Chondrocyte (in vitro differentiated cells): ENCODE results near the gene ATXN7L1. TPM values are rescaled to one million over a fixed set of nuclear protein-coding genes. Genes with fewer than 3 reads are reported as not detected.

Experiments
- DNase-seq: peaks from one replicate; pipeline ENCODE4 v3.0.0; 2021; ENCODE audit warnings: mixed read lengths, low spot score
- H3K27ac Mint-ChIP-seq: one replicate; pipeline ENCODE4 v1.8.0; 2021; ENCODE audit warnings: mild to moderate bottlenecking, moderate library complexity, mixed read lengths; ENCODE audit not compliant: unreplicated experiment
- H3K27me3 Mint-ChIP-seq: 2 replicates; pipeline ENCODE4 v1.8.0; 2021; ENCODE audit warnings: low read depth, mixed read lengths
- H3K36me3 Mint-ChIP-seq: 2 replicates; pipeline ENCODE4 v1.8.0; 2021; ENCODE audit warnings: low read depth, mixed read lengths
- H3K4me1 Mint-ChIP-seq: 2 replicates; pipeline ENCODE4 v1.8.0; 2021; ENCODE audit warnings: low read depth, mild to moderate bottlenecking, mixed read lengths
- H3K4me3 Mint-ChIP-seq: one replicate; pipeline ENCODE4 v1.8.0; 2021; ENCODE audit warnings: mild to moderate bottlenecking, moderate library complexity, mixed read lengths; ENCODE audit not compliant: unreplicated experiment
- H3K9me3 Mint-ChIP-seq: 2 replicates; pipeline ENCODE4 v1.8.0; 2021; ENCODE audit warnings: low read depth, mixed read lengths
- total RNA-seq: library from RNA; stranded (reverse); gene quantifications from 3 replicates; pipeline ENCODE4 v1.2.1, GENCODE V29; 2021
- TF ChIP-seq, protein P1 (sequence below): fragments of 200-600 bp; sonication (generic); IDR thresholded peaks from 2 replicates; pipeline ENCODE4 v1.5.0; 2021; ENCODE audit warnings: antibody characterized with exemption, mild to moderate bottlenecking, moderate library complexity

ATXN7L1 gene
- total RNA-seq, 1 donor from 2014 or later, result 6.4 TPM

DNA sequence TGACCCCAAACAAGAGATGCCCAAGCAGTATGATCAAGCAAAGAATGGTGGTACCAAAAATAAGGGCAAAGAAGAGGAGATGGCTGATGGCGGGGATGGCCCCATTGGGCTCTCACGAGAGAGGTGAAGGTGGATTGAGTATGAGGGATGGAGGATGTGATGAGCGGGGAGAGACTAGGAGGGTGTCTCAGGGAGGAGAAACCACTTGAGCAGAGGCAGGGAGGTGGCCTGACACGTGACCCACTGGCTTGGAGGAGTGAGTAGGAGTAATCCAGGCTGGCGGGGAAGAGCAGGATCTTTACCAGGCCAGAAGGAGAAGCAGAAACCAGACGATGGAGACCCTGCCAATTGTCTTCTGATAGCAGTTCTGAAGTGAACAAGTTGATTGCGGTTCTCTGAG is 33.3 kb upstream of the ATXN7L1 start:
- Mint-ChIP-seq H3K4me1 (no peaks in the 10 kb centered on the region), H3K4me3 (no peak overlapping the region), H3K9me3 (peaks cover 6% of the 10 kb centered on the region), H3K27me3 (peaks cover 2% of the 10 kb centered on the region), H3K27ac (no peak overlapping the region), H3K36me3 (peaks cover 5% of the 10 kb centered on the region)
- TF ChIP-seq, protein P1, sequence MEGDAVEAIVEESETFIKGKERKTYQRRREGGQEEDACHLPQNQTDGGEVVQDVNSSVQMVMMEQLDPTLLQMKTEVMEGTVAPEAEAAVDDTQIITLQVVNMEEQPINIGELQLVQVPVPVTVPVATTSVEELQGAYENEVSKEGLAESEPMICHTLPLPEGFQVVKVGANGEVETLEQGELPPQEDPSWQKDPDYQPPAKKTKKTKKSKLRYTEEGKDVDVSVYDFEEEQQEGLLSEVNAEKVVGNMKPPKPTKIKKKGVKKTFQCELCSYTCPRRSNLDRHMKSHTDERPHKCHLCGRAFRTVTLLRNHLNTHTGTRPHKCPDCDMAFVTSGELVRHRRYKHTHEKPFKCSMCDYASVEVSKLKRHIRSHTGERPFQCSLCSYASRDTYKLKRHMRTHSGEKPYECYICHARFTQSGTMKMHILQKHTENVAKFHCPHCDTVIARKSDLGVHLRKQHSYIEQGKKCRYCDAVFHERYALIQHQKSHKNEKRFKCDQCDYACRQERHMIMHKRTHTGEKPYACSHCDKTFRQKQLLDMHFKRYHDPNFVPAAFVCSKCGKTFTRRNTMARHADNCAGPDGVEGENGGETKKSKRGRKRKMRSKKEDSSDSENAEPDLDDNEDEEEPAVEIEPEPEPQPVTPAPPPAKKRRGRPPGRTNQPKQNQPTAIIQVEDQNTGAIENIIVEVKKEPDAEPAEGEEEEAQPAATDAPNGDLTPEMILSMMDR, result no peak
- no peak for DNase-seq

GRCh38 chr7:105907129-105907846 is 30.9 kb upstream of the ATXN7L1 start:
- peaks cover 5% of the 10 kb centered on the region for H3K36me3 Mint-ChIP-seq
- H3K27ac Mint-ChIP-seq, result no peak overlapping the region
- peaks cover 2% of the 10 kb centered on the region for H3K27me3 Mint-ChIP-seq
- no peak for DNase-seq
- peaks cover 6% of the 10 kb centered on the region for H3K9me3 Mint-ChIP-seq
- no peak overlapping the region for H3K4me3 Mint-ChIP-seq
- no peaks in the 10 kb centered on the region for H3K4me1 Mint-ChIP-seq
- TF ChIP-seq, protein P1, result no peak

DNA sequence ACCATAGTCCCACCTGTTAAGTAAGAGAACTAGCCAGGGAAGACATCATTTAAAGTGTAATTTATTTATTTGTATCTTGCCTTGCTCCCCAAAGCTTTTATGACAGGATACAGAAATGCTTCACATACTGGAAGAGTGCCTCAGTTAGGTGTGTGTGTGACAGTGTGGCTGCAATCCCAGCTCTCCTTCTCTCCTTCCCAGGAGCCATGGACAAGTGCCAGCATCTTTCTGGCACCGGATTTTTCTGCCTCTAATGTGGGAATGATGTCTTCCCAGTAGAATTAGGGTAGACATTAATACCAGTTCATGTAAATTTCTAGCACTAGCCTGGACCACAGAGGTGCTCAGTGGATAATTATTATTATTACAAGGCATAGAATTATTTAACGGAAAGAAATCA is 30.3 kb upstream of the ATXN7L1 start:
- no peak for DNase-seq
- H3K9me3 Mint-ChIP-seq, result peaks cover 6% of the 10 kb centered on the region
- H3K4me1 Mint-ChIP-seq, result no peaks in the 10 kb centered on the region
- peaks cover 2% of the 10 kb centered on the region for H3K27me3 Mint-ChIP-seq
- H3K36me3 Mint-ChIP-seq, result peaks cover 5% of the 10 kb centered on the region
- no peak overlapping the region for H3K4me3 Mint-ChIP-seq
- TF ChIP-seq, protein P1, result no peak
- no peak overlapping the region for H3K27ac Mint-ChIP-seq

DNA sequence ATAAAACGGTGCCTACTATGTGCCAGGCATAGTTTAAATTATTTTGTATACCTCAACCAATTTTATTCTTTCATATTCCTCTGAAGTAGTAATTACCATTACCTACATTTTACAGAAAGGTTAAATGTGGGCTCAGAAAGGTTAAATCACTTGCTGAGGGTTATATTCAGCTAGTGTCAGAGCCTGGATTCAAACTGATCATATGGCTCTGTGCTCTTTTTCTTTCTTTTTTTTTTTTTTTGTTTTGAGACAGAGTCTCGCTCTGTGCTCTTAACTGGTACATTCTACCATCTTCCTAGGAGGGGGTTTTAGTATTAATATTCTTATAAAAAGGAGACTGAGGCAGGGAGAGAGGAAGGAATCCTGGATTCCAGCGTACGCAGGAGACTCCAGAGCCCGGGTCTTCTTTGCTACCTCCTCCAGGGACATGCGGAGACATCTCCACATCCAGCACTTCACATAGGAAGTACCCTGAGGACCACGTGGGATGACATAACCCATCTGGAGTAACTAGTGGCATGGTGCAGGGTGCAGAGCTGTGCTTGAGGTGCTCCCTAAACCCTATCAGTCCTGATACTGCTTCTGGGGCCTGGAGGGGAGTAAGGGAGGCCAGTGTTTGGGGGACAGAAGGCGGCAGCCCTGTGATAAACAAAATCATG is 29.6 kb upstream of the ATXN7L1 start:
- no peak overlapping the region for H3K4me3 Mint-ChIP-seq
- peaks cover 2% of the 10 kb centered on the region for H3K27me3 Mint-ChIP-seq
- H3K27ac Mint-ChIP-seq, result no peak overlapping the region
- DNase-seq, result no peak
- H3K4me1 Mint-ChIP-seq, result no peaks in the 10 kb centered on the region
- peaks cover 4% of the 10 kb centered on the region for H3K36me3 Mint-ChIP-seq
- TF ChIP-seq, protein P1, result no peak
- peaks cover 4% of the 10 kb centered on the region for H3K9me3 Mint-ChIP-seq

DNA sequence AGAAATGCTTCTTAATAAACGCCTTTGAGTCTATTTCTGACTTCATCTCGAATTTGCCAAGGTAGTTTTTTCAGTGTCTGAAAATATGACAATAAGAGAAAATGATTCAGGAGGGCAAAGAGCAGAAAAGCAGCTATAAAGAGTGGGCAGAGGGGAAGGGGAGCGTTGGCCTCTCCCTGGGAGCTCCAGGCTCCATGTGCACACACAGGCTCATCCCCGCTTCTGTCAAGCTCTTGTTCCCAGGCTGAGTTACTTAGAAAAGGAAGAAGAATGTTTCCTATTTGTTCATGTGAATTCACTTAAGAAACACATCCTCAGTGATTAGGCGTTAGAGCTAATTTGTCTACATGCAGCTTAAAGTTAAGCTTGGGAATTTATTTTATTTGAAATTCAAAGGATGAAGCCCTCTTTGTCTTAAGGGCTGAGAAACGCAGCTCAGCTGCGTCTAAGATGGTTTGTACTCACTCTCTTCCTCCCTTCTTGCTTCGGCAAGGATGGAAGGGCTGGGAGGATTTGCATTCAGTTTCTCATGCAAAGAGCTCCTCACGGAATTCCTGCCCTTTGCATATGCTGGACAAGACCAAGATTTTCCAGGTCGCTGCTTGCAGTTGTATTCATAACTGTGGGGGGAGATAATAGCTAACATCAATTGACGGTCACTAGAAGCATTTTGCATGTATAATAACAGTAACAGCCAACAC is 29.0 kb upstream of the ATXN7L1 start:
- H3K36me3 Mint-ChIP-seq, result no peaks in the 10 kb centered on the region
- TF ChIP-seq, protein P1, result no peak
- no peak for DNase-seq
- H3K27me3 Mint-ChIP-seq, result peaks cover 2% of the 10 kb centered on the region
- no peaks in the 10 kb centered on the region for H3K9me3 Mint-ChIP-seq
- no peak overlapping the region for H3K4me3 Mint-ChIP-seq
- H3K27ac Mint-ChIP-seq, result no peak overlapping the region
- H3K4me1 Mint-ChIP-seq, result no peaks in the 10 kb centered on the region
